ENCODE measurements around the gene BCL7A.
"Not testable (repeated sequence)": the region's sequence is repeated elsewhere in the genome, so short reads cannot be mapped to it uniquely, and the experiment has no call there.

BCL7A gene

DNA sequence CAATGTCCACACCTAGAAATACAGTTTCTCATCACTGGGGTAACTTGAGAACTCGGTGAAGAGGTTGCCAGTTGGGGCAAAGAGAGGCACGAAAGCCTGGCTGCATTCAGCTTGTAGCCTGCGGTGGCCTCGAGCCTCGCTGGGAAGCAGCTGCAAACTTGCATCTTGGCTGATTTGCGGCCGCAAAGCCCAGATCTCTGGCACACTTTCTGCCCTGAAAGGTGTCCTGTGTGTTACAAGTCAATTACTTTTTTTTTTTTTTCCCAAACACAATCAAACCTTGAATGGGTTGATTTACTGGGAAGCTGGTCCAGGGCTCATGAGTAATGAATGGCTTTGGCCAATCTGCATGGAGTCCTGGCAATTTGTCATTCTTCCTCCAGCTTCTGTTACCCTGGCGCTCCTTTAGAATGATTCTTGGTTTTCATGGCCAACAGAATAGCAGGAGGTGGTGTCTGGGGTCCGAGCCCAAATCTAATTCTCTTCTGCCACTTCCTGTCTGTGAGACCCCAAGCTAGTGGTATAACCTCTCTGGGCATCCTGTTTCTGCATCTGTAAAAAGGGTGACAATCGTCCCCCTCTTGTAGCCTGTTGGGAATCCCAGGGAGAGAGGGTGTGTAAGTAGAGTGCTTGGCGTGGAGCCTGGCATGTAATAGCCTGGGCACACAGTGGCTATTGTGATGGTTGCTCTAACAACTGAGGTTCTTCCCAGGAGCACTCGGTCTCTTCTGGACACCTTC lies 6.7 kb downstream of the BCL7A start:
- no peak for DNase-seq

DNA sequence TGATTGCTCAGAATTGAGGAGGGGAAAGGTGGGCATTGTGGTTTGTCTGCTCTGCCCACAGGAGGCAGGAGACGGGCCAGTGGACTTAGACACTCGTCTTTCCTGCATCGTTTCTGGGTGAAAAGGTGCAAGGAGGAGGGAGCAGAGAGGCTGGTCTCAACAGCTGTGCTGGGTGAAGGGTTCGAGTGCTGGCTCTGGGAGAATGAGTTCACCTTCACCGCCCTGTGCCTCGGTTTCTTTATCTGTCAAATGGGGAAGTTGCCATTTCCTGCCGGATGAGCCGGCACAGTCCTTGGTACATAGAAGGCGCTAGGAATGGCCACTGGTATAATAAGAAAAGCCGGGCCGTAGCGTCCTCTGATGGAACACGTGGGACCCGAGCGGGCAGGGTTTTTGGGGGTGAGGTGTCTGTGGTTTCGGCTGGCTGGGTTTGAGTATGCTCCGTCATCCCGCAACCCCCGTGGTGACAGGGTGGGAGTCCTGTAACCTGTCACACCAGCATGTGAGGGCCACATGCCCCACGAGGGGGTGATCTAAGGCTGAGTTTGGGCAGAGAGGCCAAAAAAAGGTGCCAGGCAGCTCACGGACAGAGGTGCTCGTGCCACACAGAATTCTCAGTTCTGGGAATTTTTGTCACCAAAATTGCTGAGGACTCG lies 7.3 kb downstream of the BCL7A start:
- DNase-seq, result no peak

GRCh38 chr12:122029620-122030423 lies 8.1 kb downstream of the BCL7A start:
- DNase-seq, result no peak

- no peak for DNase-seq
Measured at GRCh38 chr12:122030424-122031035, 8.8 kb downstream of the BCL7A start.

- DNase-seq, result peak; percentile 33
Measured at GRCh38 chr12:122031342-122032216, 9.9 kb downstream of the BCL7A start.

- no peak for DNase-seq
Measured at GRCh38 chr12:122032580-122032979, 10.9 kb downstream of the BCL7A start.

DNA sequence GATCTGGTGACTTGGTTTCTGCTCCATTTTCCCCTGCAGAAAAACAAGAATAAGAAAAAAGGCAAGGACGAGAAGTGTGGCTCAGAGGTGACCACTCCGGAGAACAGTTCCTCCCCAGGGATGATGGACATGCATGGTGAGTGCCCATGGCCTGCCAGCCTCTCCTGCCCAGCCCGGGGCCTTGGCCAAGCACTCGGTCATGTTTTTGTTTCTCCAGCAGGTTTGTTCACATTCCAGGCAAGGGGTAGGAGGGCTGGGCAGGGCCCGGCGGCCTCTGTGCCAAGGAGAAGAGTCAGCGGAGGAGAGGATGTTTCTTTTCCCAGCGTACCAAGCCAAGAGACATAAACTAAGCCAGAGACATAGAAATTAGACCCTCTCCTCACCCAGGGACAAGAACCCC lies 13.6 kb downstream of the BCL7A start:
- no peak for DNase-seq

DNA sequence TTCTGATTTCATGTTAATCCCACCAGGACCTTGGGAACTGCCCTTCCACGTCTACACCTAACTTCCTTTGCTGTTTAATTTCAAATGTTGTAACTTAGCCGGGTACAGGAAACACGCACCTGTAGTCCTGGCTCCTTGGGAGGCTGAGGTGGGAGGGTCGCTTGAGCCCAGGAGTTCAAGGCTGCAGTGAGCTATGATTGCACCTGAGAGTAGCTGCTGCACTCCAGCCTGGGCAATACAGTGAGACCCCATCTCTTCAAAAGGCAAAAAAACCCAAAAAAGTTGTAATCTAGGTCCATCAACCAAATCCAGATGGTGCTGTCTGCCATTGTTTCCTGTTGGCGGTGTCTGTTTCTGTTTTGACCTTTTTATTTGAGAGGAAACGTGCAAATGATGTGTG lies 14.5 kb downstream of the BCL7A start:
- DNase-seq, result no peak

DNA sequence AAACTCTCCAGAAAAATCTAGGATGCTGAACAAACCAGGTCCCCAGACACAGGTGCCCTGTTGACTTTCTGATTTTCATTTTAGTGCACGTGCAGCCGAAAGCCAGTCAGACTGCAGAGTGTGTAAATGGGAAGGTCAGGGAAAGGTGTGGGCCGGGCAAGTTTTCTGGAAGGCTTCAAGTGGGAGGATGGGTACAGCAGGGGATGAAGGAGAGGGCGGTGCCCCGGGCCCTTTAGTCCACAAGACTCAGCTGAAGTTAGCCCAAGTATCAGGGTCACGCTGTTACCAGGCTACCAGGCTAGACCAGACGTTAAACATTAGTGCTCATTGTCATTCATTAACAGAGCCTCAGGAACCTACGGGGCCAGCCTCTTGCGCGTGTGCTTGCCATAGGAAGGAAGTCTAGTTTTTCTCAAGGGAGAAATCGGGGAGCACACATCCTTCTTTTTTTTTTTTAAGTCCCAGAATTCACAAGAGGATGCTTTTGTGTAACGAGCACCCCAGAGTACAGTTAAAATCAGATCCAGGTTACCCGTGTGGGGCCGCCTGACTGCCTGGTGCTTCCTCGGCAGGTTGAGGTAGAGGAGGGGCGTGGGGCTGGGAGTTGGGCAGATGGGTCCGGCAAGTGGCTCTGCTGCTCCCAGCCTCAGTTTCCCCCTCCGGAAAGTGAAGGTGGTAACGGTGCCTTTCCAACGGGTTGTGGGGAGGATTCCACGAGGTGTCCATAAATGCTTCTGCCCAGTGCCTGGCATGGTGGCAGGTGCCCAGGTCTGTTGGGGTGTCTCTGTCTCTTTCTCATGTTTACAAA lies 19.1 kb downstream of the BCL7A start:
- no peak for DNase-seq

DNA sequence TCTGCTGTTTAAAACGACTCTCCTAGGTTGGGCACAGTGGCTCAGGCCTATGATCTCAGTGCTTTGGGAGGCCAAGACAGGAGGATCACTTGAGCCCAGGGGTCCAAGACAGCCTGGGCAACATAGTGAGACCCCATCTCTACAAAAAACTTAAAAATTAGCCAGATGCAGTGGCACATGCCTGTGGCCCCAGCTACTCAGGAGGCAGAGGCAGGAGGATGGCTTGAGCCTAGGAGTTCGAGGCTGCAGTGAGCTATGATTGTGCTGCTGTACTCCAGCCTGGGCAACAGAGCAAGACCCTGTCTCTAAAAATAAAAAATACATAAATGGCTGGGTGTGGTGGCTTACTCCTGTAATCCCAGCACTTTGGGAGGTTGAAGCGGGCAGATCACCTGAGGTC lies 19.8 kb downstream of the BCL7A start:
- DNase-seq, result not testable (repeated sequence)

DNA sequence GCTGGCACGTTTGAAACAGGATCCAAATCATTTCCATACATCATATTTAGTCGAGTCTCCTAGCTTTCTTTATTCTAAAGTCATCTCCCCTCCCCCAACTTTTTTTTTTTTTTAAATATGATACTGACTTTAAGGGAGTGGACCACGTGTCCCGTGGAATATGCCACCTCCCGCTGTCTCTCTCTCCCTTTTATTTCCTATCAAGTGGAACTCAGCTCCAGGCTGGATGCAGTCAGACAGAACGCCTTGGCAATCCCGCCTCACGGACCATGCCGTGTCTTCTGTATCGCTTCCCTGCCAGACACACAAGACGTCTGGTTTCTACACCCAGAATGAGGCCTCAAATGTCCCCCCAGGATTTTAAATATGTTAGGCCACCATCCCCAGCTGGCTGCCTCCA lies 21.2 kb downstream of the BCL7A start:
- DNase-seq, result no peak

DNA sequence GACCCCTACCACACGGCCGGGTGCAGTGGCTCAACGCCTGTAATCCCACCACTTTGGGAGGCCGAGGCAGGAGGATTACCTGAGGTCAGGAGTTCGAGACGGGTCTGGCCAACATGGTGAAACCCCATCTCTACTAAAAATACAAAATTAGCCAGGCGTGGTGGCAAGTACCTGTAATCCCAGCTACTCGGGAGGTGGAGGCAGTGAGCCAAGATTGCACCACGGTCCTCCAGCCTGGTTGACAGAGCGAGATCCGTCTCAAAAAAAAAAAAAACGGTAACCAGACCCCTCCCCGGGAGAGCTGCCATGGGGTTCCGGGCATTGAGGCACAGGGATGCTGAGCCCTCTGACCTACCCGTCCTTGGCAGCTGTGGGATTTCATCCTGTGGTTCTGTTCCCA lies 21.8 kb downstream of the BCL7A start:
- no peak for DNase-seq

- DNase-seq, result no peak
Measured at GRCh38 chr12:122045262-122045661, 23.6 kb downstream of the BCL7A start.

DNA sequence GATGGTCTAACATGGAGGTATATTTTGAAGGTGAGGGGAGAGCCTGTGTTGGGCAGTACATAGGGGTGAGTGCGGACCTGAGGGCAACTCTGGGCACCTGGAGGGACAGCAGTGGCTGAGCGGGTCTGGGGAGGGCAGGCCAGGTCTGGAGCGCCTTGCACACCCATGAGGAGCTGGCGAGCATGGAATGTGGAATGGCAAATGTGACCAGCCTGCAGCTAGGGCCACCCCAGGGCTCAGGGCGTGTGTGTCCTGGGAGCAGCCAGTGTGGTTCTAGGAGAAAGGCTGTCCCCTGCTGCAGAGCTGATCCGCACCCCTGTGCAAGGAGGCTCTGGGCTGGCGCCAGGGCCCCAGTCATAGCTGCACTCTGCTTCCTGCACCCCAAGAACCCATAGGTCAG lies 24.5 kb downstream of the BCL7A start:
- no peak for DNase-seq

DNA sequence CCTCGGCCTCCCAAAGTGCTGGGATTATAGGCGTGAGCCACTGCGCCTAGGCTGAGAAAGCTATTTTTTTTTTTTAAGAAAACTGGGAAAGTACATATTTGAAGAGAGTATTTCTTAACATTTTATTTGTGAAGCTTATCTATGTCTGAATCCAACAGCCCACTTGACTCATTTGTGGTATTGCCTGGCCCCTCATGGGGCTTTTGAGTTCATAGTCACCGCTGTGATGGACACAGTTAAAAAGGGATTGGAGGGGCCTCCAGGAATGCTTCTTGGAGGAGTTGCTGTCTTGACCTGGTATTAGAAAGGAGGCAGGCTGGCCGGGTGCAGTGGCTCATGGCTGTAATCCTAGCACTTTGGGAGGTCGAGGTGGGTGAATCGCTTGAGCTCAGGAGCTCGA lies 26.5 kb downstream of the BCL7A start:
- DNase-seq, result no peak

- no peak for DNase-seq
Measured at GRCh38 chr12:122049827-122050226, 28.1 kb downstream of the BCL7A start.

GRCh38 chr12:122050706-122051105 lies 29.0 kb downstream of the BCL7A start:
- DNase-seq, result no peak

- DNase-seq, result no peak
Measured at GRCh38 chr12:122051231-122051876, 29.7 kb downstream of the BCL7A start.

DNA sequence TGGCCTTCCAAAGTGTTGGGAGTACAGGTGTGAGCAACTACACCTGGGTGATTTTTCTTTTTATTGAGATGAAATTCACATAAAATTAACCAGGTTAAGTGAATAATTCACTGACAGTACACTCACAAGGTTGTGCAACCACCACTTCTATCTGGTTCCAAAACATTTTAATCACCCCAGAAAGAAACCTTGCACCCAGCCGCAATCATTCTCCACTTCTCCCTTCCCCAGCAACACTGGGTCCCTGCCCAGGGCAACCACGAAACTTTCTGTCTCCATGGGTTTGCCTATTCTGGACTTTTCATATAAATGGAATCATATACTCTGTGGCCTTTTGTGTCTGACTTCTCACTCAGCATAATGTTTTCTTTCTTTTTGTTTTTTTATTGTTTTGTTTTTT lies 30.6 kb downstream of the BCL7A start:
- no peak for DNase-seq

DNA sequence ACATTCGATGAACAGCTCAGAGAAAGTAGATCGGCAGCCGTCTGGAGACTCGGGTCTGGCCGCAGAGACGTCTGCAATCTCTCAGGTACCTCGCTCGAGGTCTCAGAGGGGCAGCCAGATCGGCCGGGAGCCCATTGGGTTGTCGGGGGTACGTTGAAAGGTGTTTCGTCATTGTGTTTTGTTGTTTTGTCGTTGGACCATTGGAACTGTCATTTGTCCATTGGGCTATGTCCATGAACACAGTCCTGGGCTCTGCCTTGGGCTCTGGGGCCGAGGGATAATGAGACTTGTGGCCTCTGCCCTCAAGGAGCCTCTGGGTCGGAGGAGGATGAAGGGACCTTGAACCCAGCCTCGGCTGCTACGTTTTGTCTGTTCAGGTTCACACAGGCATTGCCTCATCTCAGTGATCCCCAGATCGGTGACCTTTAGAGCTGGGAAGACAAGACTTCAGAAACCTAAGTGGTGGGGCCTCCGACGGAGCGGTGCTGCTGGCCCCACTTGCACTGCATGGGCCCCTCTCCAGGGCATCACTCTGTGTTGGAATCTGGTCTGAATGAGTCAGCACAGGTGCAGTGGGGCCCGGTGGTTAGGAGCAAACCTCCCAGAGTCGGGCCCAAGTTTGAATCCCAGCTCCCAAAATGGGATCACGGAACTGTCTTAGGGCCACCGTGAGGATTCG lies 33.3 kb downstream of the BCL7A start:
- DNase-seq, result no peak
